GM12878 (cell line): Measurements from ENCODE around the gene PLG. TPM values are rescaled to one million over a fixed set of nuclear protein-coding genes. Genes with fewer than 3 reads are reported as not detected.

Source experiments
- ATAC-seq: fragments of 200-7000 bp; cut with Tn5 transposase; 3 replicates; pipeline ENCODE4 v1.9.1; 2020; ENCODE audit warnings: mild to moderate bottlenecking, moderate library complexity
- BruUV-seq: library from RNA; stranded (reverse); fragments of 400-500 nt; replicated peaks from 2 replicates; lab custom pipeline; 2021; lab: Mats Ljungman, UMichigan
- CTCF ChIA-PET: fragments of 300-600 bp; sonication (Branson Sonifier 250); formaldehyde crosslinking; extraction: SDS; loops from one replicate; lab custom pipeline; 2021; ENCODE audit warnings: inconsistent platforms; lab: Yijun Ruan, JAX
- POLR2A ChIA-PET: fragments of 350-600 bp; formaldehyde crosslinking; extraction: SDS; loops from one replicate; lab custom pipeline; 2021; ENCODE audit warnings: inconsistent platforms; lab: Charles Lee
- RAD21 ChIA-PET: fragments of 300-600 bp; sonication (Branson Sonifier 250); formaldehyde crosslinking; loops from one replicate; lab custom pipeline; 2023; ENCODE audit warnings: antibody characterized with exemption; ENCODE audit not compliant: unreplicated experiment; lab: Charles Lee
- SMC1A ChIA-PET: fragments of 300-600 bp; sonication (Branson Sonifier 250); formaldehyde crosslinking; loops from one replicate; lab custom pipeline; 2023; ENCODE audit not compliant: unreplicated experiment, uncharacterized antibody; lab: Charles Lee
- DNase-seq: peaks from one replicate; pipeline ENCODE4 v3.0.0-alpha.2; 2011; ENCODE audit warnings: low read depth, low spot score
- FAIRE-seq: peaks from 3 replicates; lab custom pipeline; 2011; peaks lifted over from hg19 to GRCh38; lab: Jason Lieb, UNC
- H2AFZ ChIP-seq: 2 replicates; pipeline ENCODE4 v1.6.0; 2011; ENCODE audit warnings: low read depth, low read length, control low read depth; ENCODE audit not compliant: control insufficient read depth
- H3K27ac ChIP-seq: 2 replicates; pipeline ENCODE4 v1.5.1; 2011; ENCODE audit warnings: control low read depth; ENCODE audit not compliant: control insufficient read depth, insufficient read depth
- H3K27me3 ChIP-seq, 2 experiments: replicated peaks in 1 of 2; 2 replicates each; pipeline versions ENCODE4 v1.6.0 to v1.6.1; 2011; ENCODE audit warnings: low read length in 1 of 2; ENCODE audit not compliant: control insufficient read depth in 2 of 2, insufficient read depth in 2 of 2
- H3K36me3 ChIP-seq, 2 experiments: 2 replicates each; pipeline ENCODE4 v1.5.1; 2011; ENCODE audit warnings: low read length in 1 of 2; ENCODE audit not compliant: control insufficient read depth in 2 of 2, insufficient read depth in 2 of 2
- H3K4me1 ChIP-seq: 2 replicates; pipeline ENCODE4 v1.6.1; 2011; ENCODE audit warnings: mild to moderate bottlenecking, low read length, moderate library complexity, mixed read lengths; ENCODE audit not compliant: control insufficient read depth, insufficient read depth
- H3K4me2 ChIP-seq: 2 replicates; pipeline ENCODE4 v1.6.0; 2011; ENCODE audit warnings: control low read depth; ENCODE audit not compliant: control insufficient read depth, insufficient read depth
- H3K4me3 ChIP-seq: fragments of 200-600 bp; sonication (generic); 2 replicates; pipeline ENCODE4 v1.5.1; 2016
- H3K79me2 ChIP-seq: 2 replicates; pipeline ENCODE4 v1.6.0; 2011; ENCODE audit warnings: low read length; ENCODE audit not compliant: control insufficient read depth, insufficient read depth
- H3K9ac ChIP-seq: 2 replicates; pipeline ENCODE4 v1.8.0; 2011; ENCODE audit warnings: low read length, control low read depth, mixed read lengths; ENCODE audit not compliant: control insufficient read depth, insufficient read depth
- H3K9me3 ChIP-seq: replicated peaks from 3 replicates; pipeline ENCODE4 v1.5.1; 2011; ENCODE audit warnings: mild to moderate bottlenecking, low read length; ENCODE audit not compliant: control insufficient read depth, insufficient read depth
- H4K20me1 ChIP-seq: 2 replicates; pipeline ENCODE4 v1.6.0; 2011; ENCODE audit not compliant: control insufficient read depth, insufficient read depth
- CBX3 ChIP-seq: fragments of 200-600 bp; sonication (generic); IDR thresholded peaks from 2 replicates; pipeline ENCODE4 v1.6.1; 2016; ENCODE audit warnings: low read depth, borderline replicate concordance
- CREB1 ChIP-seq: IDR thresholded peaks from 2 replicates; pipeline ENCODE4 v1.6.1; 2012; ENCODE audit warnings: low read depth, mild to moderate bottlenecking, inconsistent platforms
- DPF2 ChIP-seq: fragments of 450-650 bp; IDR thresholded peaks from 2 replicates; pipeline ENCODE4 v1.6.1; 2017; ENCODE audit warnings: mild to moderate bottlenecking
- FOXM1 ChIP-seq: IDR thresholded peaks from 2 replicates; pipeline ENCODE4 v1.6.1; 2012; ENCODE audit warnings: low read depth, mild to moderate bottlenecking, inconsistent platforms, low read length, moderate library complexity
- HCFC1 ChIP-seq: fragments of 150-350 bp; IDR thresholded peaks from 2 replicates; pipeline ENCODE4 v1.6.1; 2014; ENCODE audit warnings: low read length
- JUND ChIP-seq: IDR thresholded peaks from 2 replicates; pipeline ENCODE4 v1.6.1; 2012; ENCODE audit warnings: low read depth, mild to moderate bottlenecking, low read length, improper control_type of control experiment, moderate library complexity
- KAT2A ChIP-seq: conservative IDR thresholded peaks from 2 replicates; pipeline ENCODE4 v1.6.1; 2011; ENCODE audit warnings: low read depth, low read length; ENCODE audit not compliant: control insufficient read depth
- KDM1A ChIP-seq: fragments of 200-600 bp; sonication (generic); IDR thresholded peaks from 2 replicates; pipeline ENCODE4 v1.6.1; 2016; ENCODE audit warnings: borderline replicate concordance
- MTA3 ChIP-seq: IDR thresholded peaks from 2 replicates; pipeline ENCODE4 v1.6.1; 2012; ENCODE audit warnings: low read length, inconsistent platforms, borderline replicate concordance
- POLR2A ChIP-seq: IDR thresholded peaks from 2 replicates; pipeline ENCODE4 v1.6.1; 2011; ENCODE audit warnings: low read depth, mild to moderate bottlenecking, low read length
- POLR2AphosphoS5 ChIP-seq: IDR thresholded peaks from 2 replicates; pipeline ENCODE4 v1.6.1; 2011; ENCODE audit warnings: mild to moderate bottlenecking, low read length, inconsistent platforms
- RBBP5 ChIP-seq: fragments of 200-600 bp; sonication (generic); conservative IDR thresholded peaks from 2 replicates; pipeline ENCODE4 v1.6.1; 2016
- SMARCA5 ChIP-seq: fragments of 450-650 bp; IDR thresholded peaks from 2 replicates; pipeline ENCODE4 v1.6.1; 2017; ENCODE audit warnings: mild to moderate bottlenecking
- TAF1 ChIP-seq: IDR thresholded peaks from 2 replicates; pipeline ENCODE4 v1.6.1; 2011; ENCODE audit warnings: mild to moderate bottlenecking, low read depth, low read length, borderline replicate concordance
- ZNF217 ChIP-seq: fragments of 450-650 bp; IDR thresholded peaks from 2 replicates; pipeline ENCODE4 v1.6.1; 2017; ENCODE audit warnings: antibody characterized with exemption, mild to moderate bottlenecking
- ZZZ3 ChIP-seq: IDR thresholded peaks from 2 replicates; pipeline ENCODE4 v1.6.1; 2011; ENCODE audit warnings: low read depth; ENCODE audit not compliant: control insufficient read depth, insufficient read length
- WGBS: methylation state at CpG from one replicate; pipeline ENCODE4 v1.1.6; 2016; ENCODE audit warnings: low lambda C conversion rate; ENCODE audit not compliant: insufficient replicate concordance, insufficient coverage; ENCODE audit errors: missing lambda C conversion rate; 5-methylcytosine and 5-hydroxymethylcytosine counted together
- in situ Hi-C: fragments of 300-500 bp; cut with MboI; formaldehyde crosslinking; loops from 9 replicates; pipeline ENCODE4 v1.14.3; 2018; ENCODE audit warnings: mixed read lengths
- intact Hi-C: fragments of 100-400 bp; cut with micrococcal nuclease; formaldehyde crosslinking; loops from one replicate; pipeline ENCODE4 v1.14.2; 2022; ENCODE audit not compliant: unreplicated experiment
- polyA plus RNA-seq, 11 experiments: library from polyadenylated mRNA; depleted of rRNA in 4 of 11; unstranded in 6 of 11; stranded (reverse) in 5 of 11; fragments of >200 nt; fragmentation: Nextera tagmentation in 4 of 11; fragmentation: Illumina TruSeq in 1 of 11; extraction: Ambion mirVana in 4 of 11; extraction: Trizol in 1 of 11; gene quantifications; 1 replicate in 1 of 11; 2 replicates in 10 of 11; pipeline versions ENCODE4 v1.2.1 to v1.2.3, GENCODE V29; 2011 to 2016; ENCODE audit warnings: inconsistent platforms in 2 of 11, missing spikeins in 2 of 11, low read depth in 1 of 11
- total RNA-seq, 4 experiments: library from RNA; depleted of rRNA in 3 of 4; stranded (reverse); fragments of >200 nt in 3 of 4; fragmentation: Illumina TruSeq in 1 of 4; extraction: Trizol in 1 of 4; gene quantifications; 2 replicates each; pipeline versions ENCODE4 v1.2.1 to v1.2.3, GENCODE V29; 2013 to 2021
- TF ChIP-seq, protein P1 (sequence below): fragments of 450-650 bp; IDR thresholded peaks from 2 replicates; pipeline ENCODE4 v1.6.1; 2018; ENCODE audit warnings: mild to moderate bottlenecking, low read depth, moderate library complexity; ENCODE audit not compliant: partially characterized antibody
- TF ChIP-seq, protein P2 (sequence below): IDR thresholded peaks from 2 replicates; pipeline ENCODE4 v1.6.1; 2011; ENCODE audit warnings: borderline replicate concordance, low read depth, mild to moderate bottlenecking, moderate library complexity, low read length; ENCODE audit not compliant: insufficient read depth, poor library complexity, severe bottlenecking
- TF ChIP-seq, protein P3 (sequence below): IDR thresholded peaks from 2 replicates; pipeline ENCODE4 v1.6.1; 2011; ENCODE audit warnings: low read depth, mild to moderate bottlenecking, low read length, moderate library complexity, borderline replicate concordance; ENCODE audit errors: extremely low read depth

PLG gene
- total and polyA plus RNA-seq, 10 of the 15 experiments (the other 5 are each of a cell fraction or from before 2014, with no cell fraction given): 0.06 to 3.0 (median 0.97) TPM; not detected in 1

DNA sequence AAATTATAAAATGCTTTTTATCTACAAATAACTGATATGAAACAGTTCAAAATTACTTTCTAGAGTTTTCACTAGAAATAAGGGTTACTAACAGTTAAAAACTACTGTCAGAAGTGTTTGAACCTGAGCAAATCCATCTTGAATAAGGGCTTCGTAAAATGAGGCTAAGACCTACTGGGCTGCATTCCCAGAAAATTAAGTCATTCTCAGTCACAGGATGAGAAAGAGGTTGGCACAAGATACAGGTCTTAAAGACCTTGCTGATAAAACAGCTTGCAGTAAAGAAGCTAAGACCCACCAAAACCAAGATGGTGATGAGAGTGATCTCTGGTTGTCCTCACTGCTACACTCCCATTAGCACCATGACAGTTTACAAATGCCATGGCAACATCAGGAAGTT lies 93.7 kb downstream of the PLG start:
- Histone ChIP-seq H3K4me1 (peaks cover 4% of the 10 kb centered on the region), H3K27ac (no peak overlapping the region), H4K20me1 (no peaks in the 10 kb centered on the region), H3K4me3 (no peak overlapping the region), H2AFZ (no peak overlapping the region), H3K4me2 (no peak overlapping the region), H3K9me3 (no peaks in the 10 kb centered on the region; the same call in 2 of the 3 replicates), H3K36me3 (no peaks in the 10 kb centered on the region), H3K79me2 (no peaks in the 10 kb centered on the region), H3K27me3 (no peaks in the 10 kb centered on the region), H3K9ac (no peak overlapping the region)
- FAIRE-seq (no peak), DNase-seq (no peak), ATAC-seq (no peak)
- 17% methylated on average over 1 of the region's 1 CpG for WGBS
- SMC1A ChIA-PET: no interaction called here
- POLR2A ChIA-PET: no interaction called here
- in situ Hi-C loops (no loop called here), intact Hi-C loops (no loop called here)
- CTCF ChIA-PET: no interaction called here
- no TSS peak for BruUV-seq
- TF ChIP-seq POLR2A: no peak
- TF ChIP-seq, protein P1, sequence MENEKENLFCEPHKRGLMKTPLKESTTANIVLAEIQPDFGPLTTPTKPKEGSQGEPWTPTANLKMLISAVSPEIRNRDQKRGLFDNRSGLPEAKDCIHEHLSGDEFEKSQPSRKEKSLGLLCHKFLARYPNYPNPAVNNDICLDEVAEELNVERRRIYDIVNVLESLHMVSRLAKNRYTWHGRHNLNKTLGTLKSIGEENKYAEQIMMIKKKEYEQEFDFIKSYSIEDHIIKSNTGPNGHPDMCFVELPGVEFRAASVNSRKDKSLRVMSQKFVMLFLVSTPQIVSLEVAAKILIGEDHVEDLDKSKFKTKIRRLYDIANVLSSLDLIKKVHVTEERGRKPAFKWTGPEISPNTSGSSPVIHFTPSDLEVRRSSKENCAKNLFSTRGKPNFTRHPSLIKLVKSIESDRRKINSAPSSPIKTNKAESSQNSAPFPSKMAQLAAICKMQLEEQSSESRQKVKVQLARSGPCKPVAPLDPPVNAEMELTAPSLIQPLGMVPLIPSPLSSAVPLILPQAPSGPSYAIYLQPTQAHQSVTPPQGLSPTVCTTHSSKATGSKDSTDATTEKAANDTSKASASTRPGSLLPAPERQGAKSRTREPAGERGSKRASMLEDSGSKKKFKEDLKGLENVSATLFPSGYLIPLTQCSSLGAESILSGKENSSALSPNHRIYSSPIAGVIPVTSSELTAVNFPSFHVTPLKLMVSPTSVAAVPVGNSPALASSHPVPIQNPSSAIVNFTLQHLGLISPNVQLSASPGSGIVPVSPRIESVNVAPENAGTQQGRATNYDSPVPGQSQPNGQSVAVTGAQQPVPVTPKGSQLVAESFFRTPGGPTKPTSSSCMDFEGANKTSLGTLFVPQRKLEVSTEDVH: no peak
- no peak for TF ChIP-seq ZZZ3
- TF ChIP-seq TAF1: no peak
- TF ChIP-seq KAT2A: no peak
- TF ChIP-seq KDM1A: no peak
- TF ChIP-seq, protein P2, sequence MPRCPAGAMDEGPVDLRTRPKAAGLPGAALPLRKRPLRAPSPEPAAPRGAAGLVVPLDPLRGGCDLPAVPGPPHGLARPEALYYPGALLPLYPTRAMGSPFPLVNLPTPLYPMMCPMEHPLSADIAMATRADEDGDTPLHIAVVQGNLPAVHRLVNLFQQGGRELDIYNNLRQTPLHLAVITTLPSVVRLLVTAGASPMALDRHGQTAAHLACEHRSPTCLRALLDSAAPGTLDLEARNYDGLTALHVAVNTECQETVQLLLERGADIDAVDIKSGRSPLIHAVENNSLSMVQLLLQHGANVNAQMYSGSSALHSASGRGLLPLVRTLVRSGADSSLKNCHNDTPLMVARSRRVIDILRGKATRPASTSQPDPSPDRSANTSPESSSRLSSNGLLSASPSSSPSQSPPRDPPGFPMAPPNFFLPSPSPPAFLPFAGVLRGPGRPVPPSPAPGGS: no peak
- TF ChIP-seq HCFC1: no peak
- no peak for TF ChIP-seq FOXM1
- TF ChIP-seq DPF2: no peak
- TF ChIP-seq MTA3: no peak
- no peak for TF ChIP-seq RBBP5
- no peak for TF ChIP-seq POLR2AphosphoS5
- no peak for TF ChIP-seq CBX3
- no peak for TF ChIP-seq JUND
- TF ChIP-seq SMARCA5: no peak
- TF ChIP-seq ZNF217: no peak
- TF ChIP-seq, protein P3, sequence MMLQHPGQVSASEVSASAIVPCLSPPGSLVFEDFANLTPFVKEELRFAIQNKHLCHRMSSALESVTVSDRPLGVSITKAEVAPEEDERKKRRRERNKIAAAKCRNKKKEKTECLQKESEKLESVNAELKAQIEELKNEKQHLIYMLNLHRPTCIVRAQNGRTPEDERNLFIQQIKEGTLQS: no peak
- no peak for TF ChIP-seq CREB1
- RAD21 ChIA-PET: no interaction called here
